Dermis microvascular lymphatic vessel endothelial cell (primary cell): ENCODE data around the gene CD1B. TPM values are rescaled to one million over a fixed set of nuclear protein-coding genes. Genes with fewer than 3 reads are reported as not detected.
"Not testable (repeated sequence)": the region's sequence is repeated elsewhere in the genome, so short reads cannot be mapped to it uniquely, and the experiment has no call there.

Experiments used
- DNase-seq, 2 donors: peaks; one replicate each; pipeline versions ENCODE4 v3.0.0 to v3.0.0-alpha.2; 2010; ENCODE audit warnings: low read depth in 2 of 2
- total RNA-seq: library from RNA; depleted of rRNA; stranded (reverse); fragments of >200 nt; gene quantifications from 2 replicates; pipeline ENCODE4 v1.2.1, GENCODE V29; 2014

Gene CD1B
- total RNA-seq, result not detected in 2 replicates

DNA sequence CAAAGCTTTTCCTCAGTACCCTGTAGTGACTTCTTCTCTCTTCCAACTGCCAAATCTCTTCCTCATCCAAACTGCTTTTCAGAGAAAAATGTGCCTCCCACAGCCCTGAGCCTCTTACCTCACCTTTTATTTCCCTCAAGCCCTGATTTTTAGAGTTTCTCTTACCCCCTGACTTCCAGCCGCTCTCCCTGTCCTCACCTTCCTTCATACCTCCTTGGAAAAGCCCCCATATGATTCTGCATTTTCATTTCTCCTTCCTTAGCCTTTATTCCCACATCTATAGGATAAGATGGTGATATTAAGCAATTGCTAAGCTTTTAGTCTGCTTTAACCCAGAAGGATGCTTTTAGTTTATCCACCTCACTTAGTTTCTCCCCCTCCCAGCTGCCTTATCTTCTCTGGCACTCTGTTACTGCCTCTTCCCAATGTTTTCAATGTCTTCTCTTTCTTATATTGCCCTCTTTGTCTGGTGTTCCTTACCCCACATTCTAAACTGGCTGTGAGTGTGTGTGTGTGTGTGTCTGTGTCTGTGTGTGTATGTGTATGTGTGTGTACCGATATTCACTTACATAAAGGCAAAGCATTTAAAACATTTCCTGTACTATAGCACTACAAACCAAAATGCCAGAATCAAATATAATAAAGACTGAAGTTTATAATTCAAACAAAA lies at the start of gene CD1B:
CD1B (minus strand) TSS at position 51 of the 670 bp plus-strand sequence. CDS start 108 bp downstream, outside the sequence.
- DNase-seq, result no peak

DNA sequence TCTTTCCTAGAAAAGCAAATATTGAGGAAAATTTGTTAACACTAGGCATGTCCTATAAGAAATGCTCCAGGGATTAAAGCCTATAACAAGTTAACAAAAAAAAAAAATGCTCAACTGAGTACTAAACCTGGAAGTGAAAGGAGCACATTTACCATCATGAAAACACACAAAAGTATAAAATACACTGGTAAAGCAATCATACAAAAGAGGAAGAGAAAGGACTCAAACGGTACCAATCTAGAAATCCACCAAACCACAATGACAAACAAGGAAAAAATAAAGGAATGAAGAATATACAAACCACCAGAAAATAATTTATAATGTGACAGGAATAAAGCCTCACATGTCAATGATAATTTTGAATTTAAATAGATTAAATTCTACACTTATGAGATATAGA lies 43.5 kb upstream of the CD1B start:
- no peak for DNase-seq

DNA sequence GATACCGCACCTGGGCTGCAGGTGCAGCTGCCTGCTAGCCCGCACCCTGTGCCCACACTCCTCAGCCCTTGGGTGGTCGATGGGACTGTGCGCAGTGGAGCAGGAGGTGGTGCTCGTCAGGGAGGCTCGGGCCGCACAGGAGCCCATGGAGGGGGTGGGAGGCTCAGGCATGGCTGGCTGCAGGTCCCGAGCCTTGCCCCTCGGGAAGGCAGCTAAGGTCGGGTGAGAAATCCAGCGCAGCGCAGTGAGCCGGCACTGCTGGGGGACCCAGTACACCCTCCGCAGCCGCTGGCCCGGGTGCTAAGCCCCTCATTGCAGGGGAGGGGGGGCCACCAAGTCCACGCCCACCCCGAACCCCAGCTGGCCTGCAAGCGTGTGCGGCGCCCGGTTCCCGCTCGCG lies 42.8 kb upstream of the CD1B start:
- DNase-seq, result not testable (repeated sequence)

DNA sequence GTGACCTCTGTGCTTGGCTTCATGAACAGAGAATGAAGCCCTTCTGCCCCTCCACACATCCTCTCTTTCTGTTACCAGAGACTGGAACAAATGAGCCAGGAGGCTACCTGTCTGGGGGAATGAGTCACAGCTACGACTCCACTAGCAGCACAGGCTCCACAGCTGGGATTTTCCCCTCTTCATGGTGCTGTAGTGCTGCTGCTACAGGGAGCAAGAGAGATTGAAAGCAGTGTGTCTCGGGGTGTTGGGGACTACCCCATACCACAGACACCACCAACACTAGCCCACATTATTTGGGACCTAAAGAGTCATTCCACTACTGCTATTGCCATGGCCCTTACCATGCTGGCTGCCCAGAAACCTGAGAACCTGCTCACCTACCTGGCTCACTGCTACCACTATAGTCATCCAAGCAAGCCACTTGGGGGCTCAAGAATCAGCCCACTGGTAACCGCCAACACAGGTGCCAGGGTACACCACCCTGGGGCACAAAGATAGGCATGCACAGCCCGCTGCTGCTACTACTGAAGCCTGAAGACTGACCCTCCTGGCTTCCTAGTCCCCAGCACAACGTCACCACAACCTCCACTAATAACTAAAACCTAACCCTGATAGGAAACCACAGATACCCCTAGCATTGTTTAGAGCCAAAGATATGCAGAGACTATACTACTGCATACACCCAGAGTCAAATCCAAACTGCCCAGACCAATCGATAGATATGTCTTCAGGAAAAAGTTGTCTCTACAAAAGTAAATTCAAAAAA lies 40.0 kb upstream of the CD1B start:
- no peak for DNase-seq

DNA sequence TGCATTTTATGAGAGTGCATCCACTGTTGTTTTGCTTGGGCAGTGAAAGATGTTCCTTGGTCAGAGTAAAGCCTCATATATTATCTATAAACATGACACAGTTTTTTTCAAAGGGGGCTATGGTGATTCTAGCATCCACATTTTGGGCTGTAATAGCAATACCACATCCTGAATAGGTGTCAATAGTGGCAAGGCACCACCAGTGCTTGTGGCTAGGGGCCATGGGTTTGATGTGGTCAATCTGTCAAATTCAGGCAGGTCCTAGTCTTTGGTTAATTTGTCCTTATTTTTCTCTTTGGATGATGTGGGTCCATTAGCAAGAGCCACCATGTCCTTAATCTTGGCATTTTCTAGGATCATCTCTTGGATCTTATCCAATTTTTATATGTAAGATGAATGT lies 35.5 kb upstream of the CD1B start:
- no peak for DNase-seq

DNA sequence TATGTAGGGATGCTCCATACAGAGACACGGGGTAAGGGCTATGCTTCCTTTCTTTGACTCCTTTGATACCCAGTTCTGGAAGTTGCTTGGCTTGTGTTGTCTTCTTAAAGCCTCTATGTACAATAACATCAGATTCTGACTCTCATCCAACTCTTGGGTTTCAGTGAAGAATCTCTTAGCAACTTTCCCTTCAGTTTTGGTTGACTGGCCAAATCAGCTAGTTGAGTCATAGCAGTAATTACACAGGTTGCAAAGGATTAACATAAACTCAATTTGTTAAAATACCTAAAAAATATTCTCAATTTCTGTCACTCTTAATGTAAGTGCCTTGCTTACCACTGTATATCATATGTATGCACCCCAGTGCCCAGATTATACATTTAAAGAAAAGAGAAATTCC lies 31.6 kb upstream of the CD1B start:
- no peak for DNase-seq

DNA sequence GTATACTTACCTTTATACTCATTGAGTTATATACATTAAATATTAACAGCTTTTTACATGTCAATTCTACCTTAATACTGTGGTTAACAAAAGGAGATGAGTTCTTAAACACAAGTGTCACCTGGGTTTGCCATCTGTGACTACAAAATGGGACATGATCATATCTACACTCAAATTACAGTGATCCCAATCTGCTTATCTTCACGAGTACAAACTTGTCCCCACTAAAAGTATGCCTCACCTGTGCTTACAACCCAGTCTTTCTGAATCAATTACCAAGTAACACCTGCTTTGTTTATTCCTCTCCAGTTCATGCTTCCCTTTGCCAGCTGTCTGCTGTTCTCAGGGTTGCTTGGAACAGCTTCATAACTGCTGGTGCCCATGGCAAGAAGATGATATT lies 31.2 kb upstream of the CD1B start:
- DNase-seq, result no peak

DNA sequence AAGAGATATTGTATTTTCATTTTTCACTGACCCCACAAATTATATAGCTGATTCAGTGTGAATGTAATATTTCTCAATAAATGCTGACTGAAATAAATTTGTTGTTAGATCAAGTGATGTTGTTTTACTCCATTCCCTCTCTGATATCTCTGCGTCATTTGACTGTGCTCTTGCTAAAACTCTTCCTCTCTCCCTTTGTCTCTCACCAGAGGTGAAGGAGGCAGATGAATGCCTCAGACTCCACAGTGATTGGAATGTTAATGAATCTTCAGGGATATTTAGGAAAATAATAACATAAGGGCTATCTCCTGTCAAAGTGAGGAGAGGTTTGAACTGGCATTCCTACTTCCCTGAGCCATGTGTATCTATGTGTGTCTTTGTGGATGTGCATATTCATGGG lies 26.1 kb upstream of the CD1B start:
- DNase-seq, result no peak

DNA sequence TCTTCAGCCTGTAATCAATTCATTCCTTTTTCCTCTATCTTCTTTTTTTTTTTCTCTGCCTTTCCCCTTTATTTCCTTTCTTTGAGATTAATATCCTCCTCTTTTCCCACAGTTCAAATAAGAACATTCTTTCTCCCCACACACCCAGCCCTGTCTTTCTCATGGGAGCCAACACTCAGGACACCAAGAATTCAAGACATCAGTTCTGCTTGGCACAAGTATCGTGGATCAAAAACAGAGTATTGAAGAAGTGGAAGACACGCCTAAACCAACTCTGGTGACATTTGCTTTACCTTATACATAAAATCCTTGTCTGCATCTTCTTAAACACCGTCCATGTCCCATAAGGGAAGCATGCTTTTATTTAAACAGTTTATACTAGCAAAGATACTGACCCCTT lies 25.3 kb upstream of the CD1B start:
- no peak for DNase-seq

DNA sequence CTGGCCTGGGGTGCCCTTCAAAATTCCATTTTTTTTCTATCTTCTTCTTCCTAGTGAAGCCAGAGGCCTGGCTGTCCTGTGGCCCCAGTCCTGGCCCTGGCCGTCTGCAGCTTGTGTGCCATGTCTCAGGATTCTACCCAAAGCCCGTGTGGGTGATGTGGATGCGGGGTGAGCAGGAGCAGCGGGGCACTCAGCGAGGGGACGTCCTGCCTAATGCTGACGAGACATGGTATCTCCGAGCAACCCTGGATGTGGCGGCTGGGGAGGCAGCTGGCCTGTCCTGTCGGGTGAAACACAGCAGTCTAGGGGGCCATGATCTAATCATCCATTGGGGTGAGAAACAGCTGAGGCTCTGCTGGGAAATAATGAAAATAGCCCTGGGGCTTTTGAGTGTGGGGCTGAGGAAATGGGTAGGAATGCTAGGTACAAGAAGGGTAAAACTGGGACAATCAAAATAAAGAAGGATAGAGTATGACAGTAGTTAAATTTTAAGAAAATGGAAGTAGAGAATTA lies 24.5 kb upstream of the CD1B start:
- DNase-seq, result no peak

DNA sequence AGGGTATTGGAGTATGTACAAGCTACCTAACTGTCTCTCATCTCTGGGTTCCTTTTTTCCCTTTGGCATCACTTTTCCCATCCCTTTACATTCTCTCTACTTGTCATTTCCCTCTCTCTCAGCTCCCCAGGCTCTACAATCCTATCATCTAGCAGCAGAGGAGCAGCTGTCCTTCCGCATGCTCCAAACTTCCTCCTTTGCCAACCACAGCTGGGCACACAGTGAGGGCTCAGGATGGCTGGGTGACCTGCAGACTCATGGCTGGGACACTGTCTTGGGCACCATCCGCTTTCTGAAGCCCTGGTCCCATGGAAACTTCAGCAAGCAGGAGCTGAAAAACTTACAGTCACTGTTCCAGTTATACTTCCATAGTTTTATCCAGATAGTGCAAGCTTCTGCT lies 22.9 kb upstream of the CD1B start:
- DNase-seq, result no peak

DNA sequence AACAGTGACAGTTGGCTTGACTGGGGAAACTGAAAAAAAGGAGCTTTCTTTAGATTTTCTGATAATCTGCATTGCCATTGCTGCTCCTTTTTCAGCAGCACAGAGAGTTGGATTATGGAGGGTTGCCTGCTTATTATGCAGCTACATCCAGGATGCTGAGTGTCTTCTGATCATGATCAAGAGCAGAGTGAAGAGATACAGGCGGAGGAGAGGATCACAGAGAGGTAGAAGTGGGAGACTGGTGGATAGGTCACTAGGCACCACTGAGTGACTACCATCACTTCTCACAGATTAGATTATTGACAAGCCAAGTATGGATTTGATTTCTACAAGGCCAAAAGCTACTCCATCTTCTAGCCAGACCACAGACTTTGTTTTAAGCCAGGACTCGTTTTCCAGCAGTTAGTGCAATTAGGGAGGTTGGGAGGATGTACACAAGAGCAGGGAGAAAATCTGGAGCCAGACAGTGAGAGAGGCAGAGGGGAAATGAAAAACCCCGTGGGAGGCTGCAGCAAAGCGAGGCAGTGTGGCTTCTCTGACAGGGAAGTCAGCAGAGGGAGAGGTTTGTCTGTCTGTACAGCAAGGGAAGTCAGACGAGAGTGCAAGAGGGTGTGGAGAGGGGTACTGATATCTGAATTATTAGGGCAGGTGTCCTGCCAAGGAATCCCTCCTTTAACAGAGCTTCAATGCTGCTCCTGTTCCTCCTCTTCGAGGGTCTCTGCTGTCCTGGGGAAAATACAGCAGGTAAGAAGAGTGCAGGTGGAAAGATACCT lies 22.2 kb upstream of the CD1B start, which contains the start of gene CD1E:
CD1E (plus strand) TSS at position 592 of the 773 bp plus-strand sequence; CDS start at position 687, 95 bp downstream.
- no peak for DNase-seq

DNA sequence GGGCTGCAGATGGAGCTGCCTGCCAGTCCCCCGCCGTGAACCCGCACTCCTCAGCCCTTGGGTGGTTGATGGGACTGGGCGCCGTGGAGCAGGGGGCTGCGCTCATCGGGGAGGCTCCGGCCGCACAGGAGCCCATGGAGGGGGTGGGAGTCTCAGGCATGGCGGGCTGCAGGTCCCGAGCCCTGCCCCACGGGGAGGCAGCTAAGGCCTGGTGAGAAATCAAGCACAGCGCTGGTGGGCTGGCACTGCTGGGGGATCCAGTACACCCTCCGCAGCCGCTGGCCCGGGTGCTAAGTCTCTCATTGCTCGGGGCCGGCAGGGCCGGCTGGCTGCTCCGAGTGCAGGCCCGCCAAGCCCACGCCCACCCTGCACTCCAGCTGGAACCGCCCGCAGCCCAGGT lies 17.6 kb upstream of the CD1B start:
- DNase-seq, result not testable (repeated sequence)

DNA sequence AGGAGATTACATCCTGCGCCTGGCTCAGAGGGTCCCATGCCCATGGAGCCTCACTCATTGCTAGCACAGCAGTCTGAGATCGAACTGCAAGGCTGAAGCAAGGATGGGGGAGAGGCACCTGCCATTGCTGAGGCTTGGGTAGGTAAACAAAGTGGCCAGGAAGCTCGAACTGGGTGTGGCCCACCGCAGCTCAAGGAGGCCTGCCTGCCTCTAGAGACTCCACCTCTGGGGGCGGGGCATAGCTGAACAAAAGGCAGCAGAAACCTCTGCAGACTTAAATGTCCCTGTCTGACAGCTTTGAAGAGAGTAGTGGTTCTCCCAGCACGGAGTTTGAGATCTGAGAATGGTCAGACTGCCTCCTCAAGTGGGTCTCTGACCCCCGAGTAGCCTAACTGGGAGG lies 5.1 kb upstream of the CD1B start:
- not testable (repeated sequence) for DNase-seq

DNA sequence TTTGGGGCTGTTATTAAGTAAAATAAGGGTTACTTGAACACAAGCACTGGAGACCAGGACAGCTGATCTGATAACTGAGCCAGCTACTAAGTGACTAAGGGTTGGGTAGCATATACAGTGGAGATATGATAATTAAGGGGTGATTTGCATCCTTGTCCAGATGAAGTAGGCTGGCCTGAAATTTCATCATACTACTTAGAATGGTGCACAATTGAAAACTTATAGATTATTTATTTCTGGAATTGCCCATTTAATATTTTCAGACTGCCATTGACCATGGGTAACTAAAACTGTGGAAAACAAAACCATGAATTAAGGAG lies 3.8 kb upstream of the CD1B start:
- no peak for DNase-seq

DNA sequence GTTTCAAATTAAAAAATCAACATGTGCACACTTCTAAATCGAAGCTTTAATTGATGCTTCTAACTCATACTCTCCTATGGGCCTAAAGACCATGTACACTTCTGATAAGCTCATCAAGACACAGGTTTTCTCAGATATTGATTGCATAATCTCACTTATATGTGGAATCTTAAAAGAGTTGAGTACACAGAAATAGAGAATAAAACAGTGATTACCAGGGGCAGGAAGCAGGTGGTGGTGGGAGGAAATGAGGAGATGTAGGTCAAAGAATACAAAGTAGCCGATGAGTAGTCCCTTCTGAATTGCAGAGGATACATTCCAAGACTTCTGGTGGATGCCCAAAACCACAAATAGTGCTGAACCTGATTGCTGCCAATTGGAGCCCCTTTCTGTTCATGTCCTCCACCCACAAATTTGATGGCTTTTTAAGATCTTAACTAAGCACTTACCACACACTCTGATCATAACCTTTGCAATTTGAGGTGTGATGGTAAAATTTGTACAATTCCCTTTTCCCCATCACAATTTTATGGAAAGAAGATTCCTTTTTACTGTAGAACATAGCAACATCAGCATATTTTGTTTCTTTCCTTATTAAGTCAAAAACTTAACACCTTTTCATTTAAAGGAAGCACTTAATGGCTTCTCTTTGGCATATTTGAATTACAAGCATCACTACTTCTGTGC lies 3.3 kb upstream of the CD1B start:
- DNase-seq, result no peak

DNA sequence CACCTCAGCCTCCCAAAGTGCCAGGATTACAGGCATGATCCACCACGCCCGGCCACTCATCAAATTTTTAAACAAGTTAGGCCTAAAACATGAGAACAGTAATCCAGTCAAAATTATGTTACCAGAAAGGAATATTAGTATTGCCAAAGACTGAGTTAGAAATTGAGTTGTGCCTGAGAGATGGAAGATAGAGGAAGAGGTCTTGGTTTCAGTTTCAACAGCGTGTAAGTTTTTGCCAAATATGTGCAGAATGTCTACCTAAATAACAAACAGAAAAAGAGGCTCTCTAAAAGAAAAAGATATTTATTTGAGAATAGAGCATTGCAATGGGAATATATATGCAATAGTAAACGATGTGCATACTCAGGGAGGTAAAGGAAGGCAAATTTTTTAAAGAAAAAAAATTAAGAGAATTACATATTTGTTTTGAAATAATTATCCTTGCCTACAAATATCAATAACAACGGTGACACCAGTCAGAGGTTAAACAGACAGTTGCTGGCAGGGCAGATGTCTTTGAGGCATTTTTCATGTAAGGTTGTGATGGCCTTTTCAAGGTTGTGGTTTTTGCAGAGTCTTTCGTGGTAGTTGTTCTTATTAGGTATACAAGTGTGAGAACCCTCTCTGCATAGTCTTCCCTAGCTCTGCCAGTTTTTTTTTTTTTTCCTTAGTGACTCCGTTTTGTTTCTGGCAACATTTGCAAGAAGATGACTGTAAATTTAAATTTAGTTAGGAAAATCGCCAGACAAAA lies 2.2 kb upstream of the CD1B start:
- DNase-seq, result no peak

DNA sequence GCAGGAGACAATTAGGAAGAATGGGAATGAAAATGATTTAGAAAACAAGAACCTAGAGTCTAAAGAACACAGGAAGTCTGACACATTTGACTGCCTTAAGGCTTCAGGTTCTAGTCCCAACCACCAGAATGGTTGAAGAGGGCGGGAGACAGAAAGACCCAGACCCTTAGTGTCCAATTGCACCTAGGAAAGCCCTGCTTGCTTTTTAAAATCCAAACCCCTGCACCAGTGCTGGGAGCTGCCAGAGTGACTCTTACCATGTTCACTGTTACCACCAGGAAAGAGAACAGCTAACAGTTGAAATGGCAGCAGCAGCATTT lies 265 bp downstream of the CD1B start:
- no peak for DNase-seq

DNA sequence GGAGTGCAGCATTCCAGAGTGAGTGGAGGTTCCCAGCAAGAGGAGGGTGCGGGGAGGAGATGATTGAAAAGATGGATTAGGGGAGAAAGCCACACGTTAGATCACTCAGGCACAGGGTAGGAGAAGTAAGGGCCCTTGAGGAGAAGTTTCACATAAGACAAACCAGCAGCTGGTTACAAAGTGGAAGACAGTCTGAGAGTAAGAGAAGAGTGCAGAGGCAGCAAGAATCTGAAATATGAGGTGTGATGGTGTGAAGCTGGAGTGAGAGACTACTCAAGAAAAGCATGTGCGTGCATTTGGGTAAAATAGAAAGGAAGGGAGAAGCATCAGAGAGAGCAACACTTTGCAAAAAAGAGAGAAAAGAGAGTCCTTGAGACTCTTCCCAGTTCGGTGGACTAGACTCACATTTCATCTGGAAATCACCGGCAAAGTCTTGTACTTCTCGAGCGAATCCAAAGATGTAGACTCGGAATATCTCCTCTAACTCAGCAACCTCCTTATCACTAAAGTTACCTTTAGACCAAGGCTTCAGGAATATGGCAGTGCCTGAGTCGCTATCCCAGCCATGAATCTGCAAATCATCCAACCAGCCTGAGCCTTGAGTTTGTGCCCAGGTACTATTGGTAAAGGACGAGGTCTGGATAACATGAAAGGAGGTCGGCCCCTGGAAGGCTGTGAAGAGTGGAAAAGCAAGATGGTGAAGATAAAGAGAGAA lies 783 bp downstream of the CD1B start:
- no peak for DNase-seq

DNA sequence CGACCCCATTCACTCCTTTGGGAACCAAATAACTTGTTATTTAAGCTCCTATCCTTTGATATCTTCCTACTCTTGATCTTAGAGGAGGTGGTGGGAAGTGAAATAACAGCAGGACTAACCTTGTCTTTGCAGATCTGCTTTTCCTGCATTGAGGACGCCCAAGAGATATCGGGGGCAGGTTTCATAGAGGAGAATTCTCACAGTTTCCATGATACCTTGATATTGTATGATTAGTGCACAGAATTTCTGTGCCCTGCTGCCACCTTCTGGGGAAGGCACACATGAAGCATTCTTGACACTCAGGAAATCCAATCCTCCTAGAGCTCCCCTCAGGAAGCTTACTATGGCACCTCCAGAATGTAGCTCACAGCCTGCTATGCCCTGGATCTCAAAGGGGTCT lies 1.6 kb downstream of the CD1B start:
- DNase-seq, result no peak

DNA sequence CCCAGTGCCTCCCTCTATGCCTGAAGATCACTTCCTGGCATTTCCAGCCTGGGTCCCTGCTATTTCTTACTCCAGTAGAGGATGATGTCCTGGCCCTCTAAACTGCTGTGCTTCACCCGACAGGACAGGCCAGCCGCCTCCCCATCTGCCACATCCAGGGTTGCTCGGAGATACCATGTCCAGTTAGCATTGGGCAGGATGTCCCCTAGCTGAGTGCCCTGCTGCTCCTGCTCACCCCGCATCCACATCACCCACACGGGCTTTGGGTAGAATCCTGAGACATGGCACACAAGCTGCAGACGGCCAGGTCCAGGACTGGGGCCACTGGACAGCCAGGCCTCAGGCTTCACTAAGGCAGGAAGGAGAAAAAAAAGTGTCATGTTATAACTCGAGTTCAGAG lies 2.0 kb downstream of the CD1B start:
- DNase-seq, result no peak
